SK-N-SH treated with all-trans-retinoic acid at 6 μM for 48 hours (cell line): Measurements from ENCODE around the gene ARL6IP4.

Source experiments
- ARNTL ChIP-seq: fragments of 450-650 bp; formaldehyde crosslinking; IDR thresholded peaks from 2 replicates; pipeline ENCODE4 v1.5.0; 2020; ENCODE audit warnings: low read depth, mild to moderate bottlenecking, moderate library complexity, borderline replicate concordance
- CSRNP3 ChIP-seq: fragments of 250-450 bp; sonication (Bioruptor Pico); IDR thresholded peaks from 2 replicates; pipeline ENCODE4 v1.5.1; 2021; ENCODE audit warnings: mild to moderate bottlenecking, moderate library complexity
- ISL1 ChIP-seq: fragments of 250-450 bp; sonication (Bioruptor Pico); IDR thresholded peaks from 2 replicates; pipeline ENCODE4 v2.1.2; 2022; ENCODE audit warnings: mild to moderate bottlenecking, moderate library complexity
- OSR1 ChIP-seq: fragments of 250-450 bp; sonication (Bioruptor Pico); IDR thresholded peaks from 2 replicates; pipeline ENCODE4 v1.8.0; 2022; ENCODE audit warnings: moderate library complexity, mild to moderate bottlenecking, inconsistent platforms
- PATZ1 ChIP-seq: fragments of 250-450 bp; sonication (Bioruptor Pico); IDR thresholded peaks from 2 replicates; pipeline ENCODE4 v1.8.0; 2020; ENCODE audit warnings: mild to moderate bottlenecking, moderate library complexity, borderline replicate concordance
- PPARA ChIP-seq: fragments of 250-450 bp; sonication (Bioruptor Pico); IDR thresholded peaks from 2 replicates; pipeline ENCODE4 v1.5.0; 2020; ENCODE audit warnings: mild to moderate bottlenecking, borderline replicate concordance
- TOX ChIP-seq: fragments of 250-450 bp; sonication (Bioruptor Pico); IDR thresholded peaks from 2 replicates; pipeline ENCODE4 v1.8.0; 2021; ENCODE audit warnings: mild to moderate bottlenecking, moderate library complexity, borderline replicate concordance
- TSHZ2 ChIP-seq: fragments of 250-450 bp; sonication (Bioruptor Pico); IDR thresholded peaks from 2 replicates; pipeline ENCODE4 v1.5.0; 2020; ENCODE audit warnings: mild to moderate bottlenecking, moderate library complexity
- ZC3H10 ChIP-seq: fragments of 250-450 bp; sonication (Bioruptor Pico); IDR thresholded peaks from 2 replicates; pipeline ENCODE4 v1.5.1; 2021; ENCODE audit warnings: mild to moderate bottlenecking, moderate library complexity
- ZFP3 ChIP-seq: fragments of 250-450 bp; sonication (Bioruptor Pico); IDR thresholded peaks from 2 replicates; pipeline ENCODE4 v1.5.0; 2020; ENCODE audit warnings: mild to moderate bottlenecking, moderate library complexity
- ZFP30 ChIP-seq: fragments of 450-650 bp; formaldehyde crosslinking; IDR thresholded peaks from 2 replicates; pipeline ENCODE4 v1.5.0; 2022; ENCODE audit warnings: mild to moderate bottlenecking, moderate library complexity
- ZNF70 ChIP-seq: fragments of 450-650 bp; formaldehyde crosslinking; IDR thresholded peaks from 2 replicates; pipeline ENCODE4 v1.5.0; 2020; ENCODE audit warnings: mild to moderate bottlenecking, moderate library complexity

- no peak for TF ChIP-seq PATZ1 (CRISPR knock-in tag)
- TF ChIP-seq TSHZ2 (CRISPR knock-in tag): no peak
- no peak for TF ChIP-seq CSRNP3 (CRISPR knock-in tag)
- TF ChIP-seq ZFP3 (CRISPR knock-in tag): no peak
- TF ChIP-seq ZC3H10 (CRISPR knock-in tag): no peak
- no peak for TF ChIP-seq ARNTL (CRISPR knock-in tag)
- TF ChIP-seq TOX (CRISPR knock-in tag): no peak
- no peak for TF ChIP-seq ZNF70 (CRISPR knock-in tag)
- TF ChIP-seq OSR1: no peak
- no peak for TF ChIP-seq ISL1 (CRISPR knock-in tag)
- no peak for TF ChIP-seq PPARA (CRISPR knock-in tag)
- no peak for TF ChIP-seq ZFP30 (CRISPR knock-in tag)
Measured at GRCh38 chr12:122934722-122935121, 45.8 kb upstream of the ARL6IP4 start.
